HepG2 (cell line): ENCODE data around the gene MIDN. TPM values are rescaled to one million over a fixed set of nuclear protein-coding genes. Genes with fewer than 3 reads are reported as not detected.

ENCODE experiments used
- CC2D1A ChIP-seq: sonication (generic); formaldehyde crosslinking; IDR thresholded peaks from 2 replicates; pipeline ENCODE4 v1.8.1; 2023; ENCODE audit warnings: mild to moderate bottlenecking, missing genetic modification reagents
- EZH2 ChIP-seq: conservative IDR thresholded peaks from 2 replicates; pipeline ENCODE4 v1.6.1; 2012; ENCODE audit warnings: mild to moderate bottlenecking, low read depth, low read length, moderate library complexity
- FOXP1 ChIP-seq, 2 experiments: fragments of 450-650 bp in 1 of 2; IDR thresholded peaks; 2 replicates each; pipeline ENCODE4 v1.6.1; 2017 to 2018; ENCODE audit warnings: antibody characterized with exemption in 1 of 2
- KDM3A ChIP-seq: IDR thresholded peaks from 2 replicates; pipeline ENCODE4 v1.6.1; 2018; ENCODE audit warnings: low read depth, missing compliant biosample characterization
- MEIS1 ChIP-seq: sonication (generic); formaldehyde crosslinking; IDR thresholded peaks from 2 replicates; pipeline ENCODE4 v1.9.0; 2021; ENCODE audit warnings: mild to moderate bottlenecking, missing genetic modification reagents, moderate library complexity, borderline replicate concordance
- RBM39 ChIP-seq: fragments of 200-400 bp; formaldehyde crosslinking; IDR thresholded peaks from one replicate; pipeline ENCODE4 v1.6.1; 2018; ENCODE audit warnings: antibody characterized with exemption, mild to moderate bottlenecking, low read depth, low read length; ENCODE audit not compliant: poor library complexity, severe bottlenecking
- ZNF703 ChIP-seq: sonication (generic); formaldehyde crosslinking; IDR thresholded peaks from 2 replicates; pipeline ENCODE4 v1.5.1; 2020; ENCODE audit warnings: missing genetic modification reagents, mild to moderate bottlenecking, moderate library complexity, borderline replicate concordance
- ZNF790 ChIP-seq: sonication (generic); formaldehyde crosslinking; IDR thresholded peaks from 2 replicates; pipeline ENCODE4 v1.8.0; 2022; ENCODE audit warnings: missing genetic modification reagents, mild to moderate bottlenecking, borderline replicate concordance
- polyA plus RNA-seq, 8 experiments: library from polyadenylated mRNA; depleted of rRNA in 3 of 8; stranded (reverse) in 7 of 8; unstranded in 1 of 8; fragments of >200 nt; fragmentation: Illumina TruSeq in 4 of 8; extraction: Trizol in 4 of 8; gene quantifications; 2 replicates each; pipeline versions ENCODE4 v1.2.1 to v1.2.3, GENCODE V29; 2011 to 2016; ENCODE audit warnings: low read depth in 4 of 8, missing spikeins in 1 of 8, mixed read lengths in 1 of 8; ENCODE audit not compliant: insufficient read depth in 1 of 8
- total RNA-seq, 5 experiments: library from RNA; depleted of rRNA; stranded (reverse); fragments of >200 nt; fragmentation: Illumina TruSeq; extraction: Trizol; gene quantifications; 2 replicates each; pipeline ENCODE4 v1.2.3, GENCODE V29; 2016; ENCODE audit warnings: low read depth in 1 of 5
- TF ChIP-seq, protein P1 (sequence below): fragments of 450-650 bp; IDR thresholded peaks from 2 replicates; pipeline ENCODE4 v1.6.1; 2017; ENCODE audit warnings: mild to moderate bottlenecking
- TF ChIP-seq, protein P2 (sequence below): sonication (generic); formaldehyde crosslinking; IDR thresholded peaks from 2 replicates; pipeline ENCODE4 v1.9.0; 2021; ENCODE audit warnings: missing genetic modification reagents, mild to moderate bottlenecking, borderline replicate concordance
- TF ChIP-seq, protein P3 (sequence below): sonication (generic); formaldehyde crosslinking; IDR thresholded peaks from 2 replicates; pipeline ENCODE4 v1.4.0; 2020; ENCODE audit warnings: missing genetic modification reagents, borderline replicate concordance
- TF ChIP-seq, protein P4 (sequence below): sonication (generic); formaldehyde crosslinking; IDR thresholded peaks from 2 replicates; pipeline ENCODE4 v1.4.0; 2020; ENCODE audit warnings: missing genetic modification reagents
- TF ChIP-seq, protein P5 (sequence below): sonication (generic); formaldehyde crosslinking; IDR thresholded peaks from 2 replicates; pipeline ENCODE4 v1.4.0; 2020; ENCODE audit warnings: missing genetic modification reagents

Gene MIDN
- total and polyA plus RNA-seq, 2 of the 13 experiments (the other 11 are each of a cell fraction or from before 2014, with no cell fraction given), result 8.4 to 18.0 TPM

DNA sequence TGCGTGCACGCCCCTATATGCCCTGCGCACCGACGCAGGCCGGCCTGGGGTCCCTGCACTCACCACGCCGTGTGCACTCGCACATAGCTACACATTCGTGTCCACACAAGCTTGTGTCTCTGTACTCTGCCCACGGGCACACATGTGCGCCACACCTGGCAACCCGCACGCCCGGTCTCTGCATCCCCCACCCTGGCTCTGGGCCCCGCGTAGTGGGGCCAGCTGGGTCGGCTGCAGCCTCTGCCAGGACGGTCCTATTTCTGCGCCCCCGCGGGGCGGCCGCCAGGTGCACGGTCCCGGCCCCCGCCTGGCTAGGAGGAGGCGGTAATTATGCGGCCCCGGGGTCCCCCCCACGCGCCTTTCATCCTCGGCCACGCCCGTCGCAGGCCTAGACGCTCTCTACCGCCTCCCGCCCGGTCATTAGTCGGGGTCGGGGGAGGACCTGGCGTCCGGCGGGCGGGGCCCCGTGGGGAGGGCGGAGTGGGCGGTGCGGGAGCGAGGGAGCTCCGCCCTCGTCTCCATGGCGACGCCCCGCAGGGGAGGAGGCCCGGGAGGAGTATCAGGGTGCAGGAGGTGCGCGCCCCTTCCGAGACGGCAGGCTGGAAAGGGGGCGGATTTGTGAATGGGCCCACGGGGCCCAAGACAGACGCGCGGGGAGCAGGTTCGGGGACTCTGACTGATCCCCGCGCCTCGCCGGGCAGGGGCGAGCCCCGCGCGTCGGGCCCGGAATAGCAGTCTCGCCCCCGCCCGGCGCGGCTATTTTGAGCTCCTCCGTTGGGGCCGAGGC lies 17.9 kb downstream of the MIDN start (continued):
- TF ChIP-seq, protein P1, sequence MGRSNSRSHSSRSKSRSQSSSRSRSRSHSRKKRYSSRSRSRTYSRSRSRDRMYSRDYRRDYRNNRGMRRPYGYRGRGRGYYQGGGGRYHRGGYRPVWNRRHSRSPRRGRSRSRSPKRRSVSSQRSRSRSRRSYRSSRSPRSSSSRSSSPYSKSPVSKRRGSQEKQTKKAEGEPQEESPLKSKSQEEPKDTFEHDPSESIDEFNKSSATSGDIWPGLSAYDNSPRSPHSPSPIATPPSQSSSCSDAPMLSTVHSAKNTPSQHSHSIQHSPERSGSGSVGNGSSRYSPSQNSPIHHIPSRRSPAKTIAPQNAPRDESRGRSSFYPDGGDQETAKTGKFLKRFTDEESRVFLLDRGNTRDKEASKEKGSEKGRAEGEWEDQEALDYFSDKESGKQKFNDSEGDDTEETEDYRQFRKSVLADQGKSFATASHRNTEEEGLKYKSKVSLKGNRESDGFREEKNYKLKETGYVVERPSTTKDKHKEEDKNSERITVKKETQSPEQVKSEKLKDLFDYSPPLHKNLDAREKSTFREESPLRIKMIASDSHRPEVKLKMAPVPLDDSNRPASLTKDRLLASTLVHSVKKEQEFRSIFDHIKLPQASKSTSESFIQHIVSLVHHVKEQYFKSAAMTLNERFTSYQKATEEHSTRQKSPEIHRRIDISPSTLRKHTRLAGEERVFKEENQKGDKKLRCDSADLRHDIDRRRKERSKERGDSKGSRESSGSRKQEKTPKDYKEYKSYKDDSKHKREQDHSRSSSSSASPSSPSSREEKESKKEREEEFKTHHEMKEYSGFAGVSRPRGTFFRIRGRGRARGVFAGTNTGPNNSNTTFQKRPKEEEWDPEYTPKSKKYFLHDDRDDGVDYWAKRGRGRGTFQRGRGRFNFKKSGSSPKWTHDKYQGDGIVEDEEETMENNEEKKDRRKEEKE, result no peak
- TF ChIP-seq ZNF790 (no peak), EZH2 (no peak), FOXP1 (IDR thresholded peaks at IDR 0.05) (no peak), FOXP1 (CRISPR knock-in tag; IDR thresholded peaks at IDR 0.05) (peak; percentile 41; the same call in 1 of the 2 replicates), MEIS1 (peak; percentile 76; the same call in 1 of the 2 replicates), RBM39 (no peak), CC2D1A (CRISPR knock-in tag) (no peak), KDM3A (CRISPR knock-in tag) (peak; percentile 88; the same call in 1 of the 2 replicates), ZNF703 (CRISPR knock-in tag) (peak; percentile 48; the same call in 1 of the 2 replicates)
- TF ChIP-seq, protein P2, sequence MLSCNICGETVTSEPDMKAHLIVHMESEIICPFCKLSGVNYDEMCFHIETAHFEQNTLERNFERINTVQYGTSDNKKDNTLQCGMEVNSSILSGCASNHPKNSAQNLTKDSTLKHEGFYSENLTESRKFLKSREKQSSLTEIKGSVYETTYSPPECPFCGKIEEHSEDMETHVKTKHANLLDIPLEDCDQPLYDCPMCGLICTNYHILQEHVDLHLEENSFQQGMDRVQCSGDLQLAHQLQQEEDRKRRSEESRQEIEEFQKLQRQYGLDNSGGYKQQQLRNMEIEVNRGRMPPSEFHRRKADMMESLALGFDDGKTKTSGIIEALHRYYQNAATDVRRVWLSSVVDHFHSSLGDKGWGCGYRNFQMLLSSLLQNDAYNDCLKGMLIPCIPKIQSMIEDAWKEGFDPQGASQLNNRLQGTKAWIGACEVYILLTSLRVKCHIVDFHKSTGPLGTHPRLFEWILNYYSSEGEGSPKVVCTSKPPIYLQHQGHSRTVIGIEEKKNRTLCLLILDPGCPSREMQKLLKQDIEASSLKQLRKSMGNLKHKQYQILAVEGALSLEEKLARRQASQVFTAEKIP, result no peak
- TF ChIP-seq, protein P3, sequence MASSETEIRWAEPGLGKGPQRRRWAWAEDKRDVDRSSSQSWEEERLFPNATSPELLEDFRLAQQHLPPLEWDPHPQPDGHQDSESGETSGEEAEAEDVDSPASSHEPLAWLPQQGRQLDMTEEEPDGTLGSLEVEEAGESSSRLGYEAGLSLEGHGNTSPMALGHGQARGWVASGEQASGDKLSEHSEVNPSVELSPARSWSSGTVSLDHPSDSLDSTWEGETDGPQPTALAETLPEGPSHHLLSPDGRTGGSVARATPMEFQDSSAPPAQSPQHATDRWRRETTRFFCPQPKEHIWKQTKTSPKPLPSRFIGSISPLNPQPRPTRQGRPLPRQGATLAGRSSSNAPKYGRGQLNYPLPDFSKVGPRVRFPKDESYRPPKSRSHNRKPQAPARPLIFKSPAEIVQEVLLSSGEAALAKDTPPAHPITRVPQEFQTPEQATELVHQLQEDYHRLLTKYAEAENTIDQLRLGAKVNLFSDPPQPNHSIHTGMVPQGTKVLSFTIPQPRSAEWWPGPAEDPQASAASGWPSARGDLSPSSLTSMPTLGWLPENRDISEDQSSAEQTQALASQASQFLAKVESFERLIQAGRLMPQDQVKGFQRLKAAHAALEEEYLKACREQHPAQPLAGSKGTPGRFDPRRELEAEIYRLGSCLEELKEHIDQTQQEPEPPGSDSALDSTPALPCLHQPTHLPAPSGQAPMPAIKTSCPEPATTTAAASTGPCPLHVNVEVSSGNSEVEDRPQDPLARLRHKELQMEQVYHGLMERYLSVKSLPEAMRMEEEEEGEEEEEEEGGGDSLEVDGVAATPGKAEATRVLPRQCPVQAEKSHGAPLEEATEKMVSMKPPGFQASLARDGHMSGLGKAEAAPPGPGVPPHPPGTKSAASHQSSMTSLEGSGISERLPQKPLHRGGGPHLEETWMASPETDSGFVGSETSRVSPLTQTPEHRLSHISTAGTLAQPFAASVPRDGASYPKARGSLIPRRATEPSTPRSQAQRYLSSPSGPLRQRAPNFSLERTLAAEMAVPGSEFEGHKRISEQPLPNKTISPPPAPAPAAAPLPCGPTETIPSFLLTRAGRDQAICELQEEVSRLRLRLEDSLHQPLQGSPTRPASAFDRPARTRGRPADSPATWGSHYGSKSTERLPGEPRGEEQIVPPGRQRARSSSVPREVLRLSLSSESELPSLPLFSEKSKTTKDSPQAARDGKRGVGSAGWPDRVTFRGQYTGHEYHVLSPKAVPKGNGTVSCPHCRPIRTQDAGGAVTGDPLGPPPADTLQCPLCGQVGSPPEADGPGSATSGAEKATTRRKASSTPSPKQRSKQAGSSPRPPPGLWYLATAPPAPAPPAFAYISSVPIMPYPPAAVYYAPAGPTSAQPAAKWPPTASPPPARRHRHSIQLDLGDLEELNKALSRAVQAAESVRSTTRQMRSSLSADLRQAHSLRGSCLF (CRISPR knock-in tag), result no peak
- TF ChIP-seq, protein P4, sequence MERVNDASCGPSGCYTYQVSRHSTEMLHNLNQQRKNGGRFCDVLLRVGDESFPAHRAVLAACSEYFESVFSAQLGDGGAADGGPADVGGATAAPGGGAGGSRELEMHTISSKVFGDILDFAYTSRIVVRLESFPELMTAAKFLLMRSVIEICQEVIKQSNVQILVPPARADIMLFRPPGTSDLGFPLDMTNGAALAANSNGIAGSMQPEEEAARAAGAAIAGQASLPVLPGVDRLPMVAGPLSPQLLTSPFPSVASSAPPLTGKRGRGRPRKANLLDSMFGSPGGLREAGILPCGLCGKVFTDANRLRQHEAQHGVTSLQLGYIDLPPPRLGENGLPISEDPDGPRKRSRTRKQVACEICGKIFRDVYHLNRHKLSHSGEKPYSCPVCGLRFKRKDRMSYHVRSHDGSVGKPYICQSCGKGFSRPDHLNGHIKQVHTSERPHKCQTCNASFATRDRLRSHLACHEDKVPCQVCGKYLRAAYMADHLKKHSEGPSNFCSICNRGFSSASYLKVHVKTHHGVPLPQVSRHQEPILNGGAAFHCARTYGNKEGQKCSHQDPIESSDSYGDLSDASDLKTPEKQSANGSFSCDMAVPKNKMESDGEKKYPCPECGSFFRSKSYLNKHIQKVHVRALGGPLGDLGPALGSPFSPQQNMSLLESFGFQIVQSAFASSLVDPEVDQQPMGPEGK, result peak; percentile 99
- TF ChIP-seq, protein P5, sequence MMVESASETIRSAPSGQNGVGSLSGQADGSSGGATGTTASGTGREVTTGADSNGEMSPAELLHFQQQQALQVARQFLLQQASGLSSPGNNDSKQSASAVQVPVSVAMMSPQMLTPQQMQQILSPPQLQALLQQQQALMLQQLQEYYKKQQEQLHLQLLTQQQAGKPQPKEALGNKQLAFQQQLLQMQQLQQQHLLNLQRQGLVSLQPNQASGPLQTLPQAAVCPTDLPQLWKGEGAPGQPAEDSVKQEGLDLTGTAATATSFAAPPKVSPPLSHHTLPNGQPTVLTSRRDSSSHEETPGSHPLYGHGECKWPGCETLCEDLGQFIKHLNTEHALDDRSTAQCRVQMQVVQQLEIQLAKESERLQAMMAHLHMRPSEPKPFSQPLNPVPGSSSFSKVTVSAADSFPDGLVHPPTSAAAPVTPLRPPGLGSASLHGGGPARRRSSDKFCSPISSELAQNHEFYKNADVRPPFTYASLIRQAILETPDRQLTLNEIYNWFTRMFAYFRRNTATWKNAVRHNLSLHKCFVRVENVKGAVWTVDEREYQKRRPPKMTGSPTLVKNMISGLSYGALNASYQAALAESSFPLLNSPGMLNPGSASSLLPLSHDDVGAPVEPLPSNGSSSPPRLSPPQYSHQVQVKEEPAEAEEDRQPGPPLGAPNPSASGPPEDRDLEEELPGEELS (CRISPR knock-in tag), result peak; percentile 74
